Lung (tissue), 12 donors: ENCODE measurements around the gene FNDC8. TPM values are rescaled to one million over a fixed set of nuclear protein-coding genes. Genes with fewer than 3 reads are reported as not detected.
"Not testable (repeated sequence)": the region's sequence is repeated elsewhere in the genome, so short reads cannot be mapped to it uniquely, and the experiment has no call there.

Source experiments
- ATAC-seq: fragments of 200-7000 bp; cut with Tn5 transposase; one replicate; pipeline ENCODE4 v1.9.1; 2020; ENCODE audit warnings: moderate number of reproducible peaks; ENCODE audit not compliant: insufficient read depth, low FRiP score
- DNase-seq, 3 donors: peaks; one replicate each; pipeline ENCODE4 v3.0.0-alpha.2; 2013 to 2017
- H3K27ac ChIP-seq, 2 donors: one replicate each; pipeline ENCODE4 v1.5.1; 2013; ENCODE audit warnings: mild to moderate bottlenecking in 2 of 2, moderate library complexity in 2 of 2, control low read depth in 1 of 2, inconsistent platforms in 1 of 2, low read depth in 1 of 2, low read length in 1 of 2
- H3K27me3 ChIP-seq, 3 donors: one replicate each; pipeline ENCODE4 v1.5.1; 2013; ENCODE audit warnings: low read length in 2 of 3; ENCODE audit not compliant: control insufficient read depth in 3 of 3, insufficient read depth in 3 of 3
- H3K36me3 ChIP-seq, 4 donors: one replicate each; pipeline ENCODE4 v1.5.1; 2013; ENCODE audit warnings: low read length in 4 of 4, mild to moderate bottlenecking in 1 of 4, moderate library complexity in 1 of 4; ENCODE audit not compliant: control insufficient read depth in 4 of 4, insufficient read depth in 4 of 4
- H3K4me1 ChIP-seq, 5 donors: one replicate each; pipeline ENCODE4 v1.5.1; 2013; ENCODE audit warnings: low read length in 5 of 5, mild to moderate bottlenecking in 2 of 5, moderate library complexity in 1 of 5; ENCODE audit not compliant: control insufficient read depth in 5 of 5, insufficient read depth in 5 of 5
- H3K4me3 ChIP-seq: one replicate; pipeline ENCODE4 v1.5.1; 2013; ENCODE audit warnings: mild to moderate bottlenecking, control low read depth, moderate library complexity
- H3K9ac ChIP-seq, 2 donors: one replicate each; pipeline ENCODE4 v1.5.1; 2013; ENCODE audit warnings: low read length in 2 of 2, control low read depth in 1 of 2; ENCODE audit not compliant: insufficient read depth in 1 of 2
- H3K9me3 ChIP-seq, 4 donors: one replicate each; pipeline ENCODE4 v1.5.1; 2013; ENCODE audit warnings: low read length in 3 of 4, mild to moderate bottlenecking in 1 of 4, moderate library complexity in 1 of 4; ENCODE audit not compliant: control insufficient read depth in 4 of 4, insufficient read depth in 3 of 4
- CTCF ChIP-seq: IDR thresholded peaks from 2 replicates; pipeline ENCODE4 v1.5.1; 2012; ENCODE audit warnings: mild to moderate bottlenecking; ENCODE audit errors: control extremely low read depth, extremely low read depth
- WGBS, 2 donors: extraction: QIAGEN DNeasy Blood & Tissue Kit; methylation state at CpG; one replicate each; pipeline ENCODE4 v1.1.7; 2013; 5-methylcytosine and 5-hydroxymethylcytosine counted together
- polyA plus RNA-seq, 2 donors: library from polyadenylated mRNA; stranded (reverse); fragments of 200-250 nt; gene quantifications; one replicate each; pipeline ENCODE4 v1.2.1, GENCODE V29; 2013
- total RNA-seq, 2 donors: library from RNA; depleted of rRNA in 1 of 2; stranded (reverse); fragments of >200 nt in 1 of 2; gene quantifications; one replicate each; pipeline ENCODE4 v1.2.1, GENCODE V29; 2014 to 2021
- donor health status: control.
- donor health status: control.
- donor health status: Bipolar disorder and iron deficiency.
- donor health status: healthy.
- donor health status: DM: yes; HTN: yes; CAD: no.

The FNDC8 gene
- total and polyA plus RNA-seq, 4 donors = not detected

- Histone ChIP-seq H3K9me3 (no peaks in the 10 kb centered on the region), H3K27ac (no peak overlapping the region), H3K4me1 (peaks cover 0 to 5% (median 0%) of the 10 kb centered on the region in 5 donors), H3K27me3 (no peaks in the 10 kb centered on the region), H3K36me3 (no peaks in the 10 kb centered on the region), H3K4me3 (no peak overlapping the region), H3K9ac (no peak overlapping the region)
- TF ChIP-seq CTCF = no peak
- 25 to 29% methylated on average over 2 of the region's 2 CpGs for WGBS, 2 donors
- DNase-seq (no peak), ATAC-seq (no peak)
Measured at GRCh38 chr17:35171834-35172233, 50.4 kb downstream of the FNDC8 start.

GRCh38 chr17:35172321-35172720 is 50.9 kb downstream of the FNDC8 start:
- not testable (repeated sequence) for H3K27ac ChIP-seq, H3K4me1 ChIP-seq, ATAC-seq, H3K9ac ChIP-seq, DNase-seq, H3K36me3 ChIP-seq, H3K9me3 ChIP-seq, H3K4me3 ChIP-seq, H3K27me3 ChIP-seq
- 88 to 91% methylated on average over 3 of the region's 3 CpGs for WGBS, 2 donors

- ATAC-seq (no peak), DNase-seq (no peak)
- Histone ChIP-seq H3K27me3 (no peaks in the 10 kb centered on the region), H3K4me3 (no peak overlapping the region), H3K36me3 (no peaks in the 10 kb centered on the region), H3K9ac (no peak overlapping the region), H3K9me3 (no peaks in the 10 kb centered on the region), H3K4me1 (peaks cover 0 to 5% (median 0%) of the 10 kb centered on the region in 5 donors), H3K27ac (no peak overlapping the region)
- WGBS, 2 donors = 83 to 87% methylated on average over 2 of the region's 2 CpGs
- no peak for TF ChIP-seq CTCF
Measured at GRCh38 chr17:35174835-35175334, 53.5 kb downstream of the FNDC8 start.

- H3K27ac ChIP-seq = no peak overlapping the region
- no peak overlapping the region for H3K4me3 ChIP-seq
- no peaks in the 10 kb centered on the region for H3K36me3 ChIP-seq
- no peaks in the 10 kb centered on the region for H3K9me3 ChIP-seq
- H3K27me3 ChIP-seq = no peaks in the 10 kb centered on the region
- no peak overlapping the region for H3K9ac ChIP-seq
- DNase-seq (no peak), ATAC-seq (no peak)
- TF ChIP-seq CTCF = no peak
- H3K4me1 ChIP-seq = peaks cover 0 to 5% (median 0%) of the 10 kb centered on the region in 5 donors
- 88 to 90% methylated on average over 9 of the region's 9 CpGs for WGBS, 2 donors
Measured at GRCh38 chr17:35175638-35176415, 54.4 kb downstream of the FNDC8 start.
